Neuronal stem cell (in vitro differentiated cells): ENCODE measurements around the gene UBE2QL1.
A peak's percentile ranks its signal among the peaks of the same experiment; 100 is the strongest.

ENCODE experiments used
- DNase-seq: peaks from one replicate; pipeline ENCODE4 v3.0.0-alpha.2; 2013; ENCODE audit warnings: low spot score
- H2AFZ ChIP-seq: one replicate; pipeline ENCODE4 v1.6.1; 2013; ENCODE audit warnings: mild to moderate bottlenecking, low read length, inconsistent platforms
- H2AK5ac ChIP-seq: 2 replicates; pipeline ENCODE4 v1.6.1; 2013; ENCODE audit warnings: low read depth, mild to moderate bottlenecking, inconsistent platforms, low read length, moderate library complexity, mixed read lengths
- H2BK120ac ChIP-seq: 2 replicates; pipeline ENCODE4 v1.6.1; 2013; ENCODE audit warnings: low read depth, mild to moderate bottlenecking, inconsistent platforms, low read length, moderate library complexity, mixed read lengths
- H2BK12ac ChIP-seq: one replicate; pipeline ENCODE4 v1.6.1; 2013; ENCODE audit warnings: low read length, inconsistent platforms
- H2BK15ac ChIP-seq: 2 replicates; pipeline ENCODE4 v1.6.1; 2013; ENCODE audit warnings: mild to moderate bottlenecking, low read length, inconsistent platforms, mixed read lengths
- H2BK5ac ChIP-seq: one replicate; pipeline ENCODE4 v1.6.1; 2013; ENCODE audit warnings: inconsistent platforms, mild to moderate bottlenecking, low read length, moderate library complexity
- H3K14ac ChIP-seq: one replicate; pipeline ENCODE4 v1.6.1; 2013; ENCODE audit warnings: low read length, inconsistent platforms
- H3K18ac ChIP-seq: 2 replicates; pipeline ENCODE4 v1.6.1; 2013; ENCODE audit warnings: low read length, inconsistent platforms
- H3K23ac ChIP-seq: 2 replicates; pipeline ENCODE4 v1.6.1; 2013; ENCODE audit warnings: low read depth, mild to moderate bottlenecking, mixed read lengths, low read length, inconsistent platforms; ENCODE audit not compliant: poor library complexity
- H3K27ac ChIP-seq: replicated peaks from 3 replicates; pipeline ENCODE4 v1.5.1; 2013; ENCODE audit warnings: low read length, inconsistent platforms
- H3K27me3 ChIP-seq, 3 experiments: 2 replicates each; pipeline ENCODE4 v1.6.1; 2013; ENCODE audit warnings: low read length in 3 of 3, mild to moderate bottlenecking in 2 of 3, inconsistent platforms in 1 of 3, low read depth in 1 of 3, mixed read lengths in 1 of 3, moderate library complexity in 1 of 3; ENCODE audit not compliant: control insufficient read depth in 3 of 3, insufficient read depth in 3 of 3
- H3K36me3 ChIP-seq, 2 donors: replicated peaks in 1 of 2; 2 replicates each; pipeline ENCODE4 v1.6.1; 2013; ENCODE audit warnings: low read length in 2 of 2; ENCODE audit not compliant: control insufficient read depth in 2 of 2, insufficient read depth in 2 of 2
- H3K4ac ChIP-seq: 2 replicates; pipeline ENCODE4 v1.6.1; 2013; ENCODE audit warnings: inconsistent platforms, mild to moderate bottlenecking, low read length, moderate library complexity
- H3K4me1 ChIP-seq, 2 donors: 1 replicate in 1 of 2; 2 replicates in 1 of 2; pipeline ENCODE4 v1.6.1; 2013; ENCODE audit warnings: low read length in 2 of 2, low read depth in 1 of 2; ENCODE audit not compliant: control insufficient read depth in 2 of 2, insufficient read depth in 1 of 2
- H3K4me2 ChIP-seq: one replicate; pipeline ENCODE4 v1.6.1; 2013; ENCODE audit warnings: mild to moderate bottlenecking, low read length, inconsistent platforms; ENCODE audit not compliant: insufficient read depth, poor library complexity, severe bottlenecking
- H3K4me3 ChIP-seq, 2 donors: 2 replicates each; pipeline ENCODE4 v1.5.1; 2013; ENCODE audit warnings: low read length in 2 of 2, mild to moderate bottlenecking in 2 of 2, inconsistent platforms in 1 of 2, moderate library complexity in 1 of 2
- H3K79me1 ChIP-seq: one replicate; pipeline ENCODE4 v1.6.1; 2013; ENCODE audit warnings: low read depth, mild to moderate bottlenecking, inconsistent platforms, low read length, moderate library complexity
- H3K9ac ChIP-seq: one replicate; pipeline ENCODE4 v1.6.1; 2013; ENCODE audit warnings: mild to moderate bottlenecking, low read depth, low read length, inconsistent platforms; ENCODE audit not compliant: poor library complexity
- H3K9me3 ChIP-seq, 2 donors: replicated peaks in 1 of 2; 2 replicates each; pipeline versions ENCODE3 to v1.6.1; 2013; ENCODE audit warnings: low read length in 2 of 2, mild to moderate bottlenecking in 2 of 2, inconsistent platforms in 1 of 2, low read depth in 1 of 2, mixed read lengths in 1 of 2, moderate library complexity in 1 of 2; ENCODE audit not compliant: control insufficient read depth in 2 of 2, insufficient read depth in 1 of 2
- H4K8ac ChIP-seq: one replicate; pipeline ENCODE4 v1.6.1; 2013; ENCODE audit warnings: low read depth, mild to moderate bottlenecking, inconsistent platforms, low read length, moderate library complexity
- H4K91ac ChIP-seq: one replicate; pipeline ENCODE4 v1.6.1; 2013; ENCODE audit warnings: low read length, low read depth, mild to moderate bottlenecking, inconsistent platforms; ENCODE audit not compliant: poor library complexity
- WGBS, 2 donors: extraction: QIAGEN DNeasy Blood & Tissue Kit; methylation state at CpG; one replicate each; pipeline ENCODE4 v1.1.7; 2013; ENCODE audit warnings: missing lambda C conversion rate in 2 of 2, mixed read lengths in 1 of 2; ENCODE audit not compliant: insufficient read length in 2 of 2, insufficient replicate concordance in 1 of 2; ENCODE audit errors: extremely low coverage in 2 of 2; 5-methylcytosine and 5-hydroxymethylcytosine counted together

Gene UBE2QL1

GRCh38 chr5:6505416-6505755 lies 56.7 kb downstream of the UBE2QL1 start:
- Histone ChIP-seq H3K4me3 (no peak overlapping the region), H2BK120ac (no peak overlapping the region), H3K14ac (no peak overlapping the region), H3K9me3 (peaks cover 0 to 5% of the 10 kb centered on the region in 2 donors), H3K4ac (no peak overlapping the region), H4K8ac (no peak overlapping the region), H2BK15ac (no peak overlapping the region), H3K4me1 (peaks cover 0 to 2% of the 10 kb centered on the region in 2 donors), H3K27ac (no peak overlapping the region), H3K27me3 (no peaks in the 10 kb centered on the region), H4K91ac (no peak overlapping the region), H3K36me3 (no peaks in the 10 kb centered on the region), H3K4me2 (no peak overlapping the region), H3K23ac (no peak overlapping the region), H2AFZ (no peak overlapping the region), H2BK12ac (no peak overlapping the region), H2BK5ac (no peak overlapping the region), H3K18ac (no peak overlapping the region), H3K9ac (no peak overlapping the region), H3K79me1 (peaks cover 1% of the 10 kb centered on the region), H2AK5ac (no peak overlapping the region)
- DNase-seq: no peak
- no CpG with 5 or more reads among the region's 3 CpGs for WGBS, 2 donors

- Histone ChIP-seq H3K14ac (no peak overlapping the region), H3K4me3 (no peak overlapping the region), H2BK15ac (no peak overlapping the region), H2AK5ac (no peak overlapping the region), H3K36me3 (no peaks in the 10 kb centered on the region), H3K9ac (no peak overlapping the region), H2AFZ (no peak overlapping the region), H4K91ac (no peak overlapping the region), H3K4ac (no peak overlapping the region), H3K79me1 (peaks cover 1% of the 10 kb centered on the region), H3K4me1 (peaks cover 0 to 2% of the 10 kb centered on the region in 2 donors), H2BK12ac (no peak overlapping the region), H3K18ac (no peak overlapping the region), H4K8ac (no peak overlapping the region), H3K4me2 (no peak overlapping the region), H2BK120ac (no peak overlapping the region), H3K27ac (no peak overlapping the region), H3K9me3 (peaks cover 0 to 5% of the 10 kb centered on the region in 2 donors), H3K27me3 (no peaks in the 10 kb centered on the region), H3K23ac (no peak overlapping the region), H2BK5ac (no peak overlapping the region)
- no peak for DNase-seq
- WGBS, 2 donors: no CpG with 5 or more reads among the region's 11 CpGs
Measured at GRCh38 chr5:6505783-6506557, 57.3 kb downstream of the UBE2QL1 start.

GRCh38 chr5:6506611-6507010 lies 58.0 kb downstream of the UBE2QL1 start:
- Histone ChIP-seq H3K14ac (peak overlapping the region; percentile 50), H2BK5ac (peak overlapping the region; percentile 45), H2BK12ac (no peak overlapping the region), H3K9me3 (peaks cover 0 to 5% of the 10 kb centered on the region in 2 donors), H2BK15ac (no peak overlapping the region), H2AFZ (no peak overlapping the region), H3K4me3 (no peak overlapping the region), H3K4me1 (peaks cover 0 to 2% of the 10 kb centered on the region in 2 donors), H3K9ac (no peak overlapping the region), H3K23ac (peak overlapping the region; percentile 69), H3K27ac (no peak overlapping the region), H3K27me3 (no peaks in the 10 kb centered on the region), H3K4me2 (no peak overlapping the region), H3K18ac (peak overlapping the region; percentile 53), H2AK5ac (no peak overlapping the region), H4K91ac (no peak overlapping the region), H3K4ac (no peak overlapping the region), H4K8ac (no peak overlapping the region), H2BK120ac (no peak overlapping the region), H3K36me3 (no peaks in the 10 kb centered on the region), H3K79me1 (peaks cover 1% of the 10 kb centered on the region)
- WGBS, 2 donors: no CpG with 5 or more reads among the region's 16 CpGs
- DNase-seq: no peak

- H3K14ac ChIP-seq: peak overlapping the region; percentile 85
- no peak overlapping the region for H4K91ac ChIP-seq
- peak overlapping the region; percentile 53 for H2BK12ac ChIP-seq
- H3K4me2 ChIP-seq: no peak overlapping the region
- H3K18ac ChIP-seq: no peak overlapping the region
- H3K9me3 ChIP-seq: peaks cover 0 to 2% of the 10 kb centered on the region in 2 donors
- no peak overlapping the region for H2AFZ ChIP-seq
- peaks cover 1% of the 10 kb centered on the region for H3K79me1 ChIP-seq
- H3K27me3 ChIP-seq: peaks cover 0 to 2% (median 0%) of the 10 kb centered on the region in 3 experiments
- H2BK15ac ChIP-seq: no peak overlapping the region
- H3K23ac ChIP-seq: peak overlapping the region; percentile 81
- peak overlapping the region; percentile 74 for H4K8ac ChIP-seq
- H2AK5ac ChIP-seq: no peak overlapping the region
- no peak overlapping the region for H3K27ac ChIP-seq
- no peak overlapping the region for H2BK5ac ChIP-seq
- no CpG with 5 or more reads among the region's 11 CpGs for WGBS, 2 donors
- peak overlapping the region; percentile 54 for H3K9ac ChIP-seq
- H2BK120ac ChIP-seq: no peak overlapping the region
- H3K4ac ChIP-seq: no peak overlapping the region
- DNase-seq: no peak
- no peaks in the 10 kb centered on the region for H3K36me3 ChIP-seq
- no peak overlapping the region for H3K4me3 ChIP-seq
- peaks cover 0 to 2% of the 10 kb centered on the region in 2 donors for H3K4me1 ChIP-seq
Measured at GRCh38 chr5:6508931-6509330, 60.3 kb downstream of the UBE2QL1 start.
